Mammary epithelial cell (primary cell): ENCODE data around the gene RTN4RL1.

Experiments used
- CTCF ChIP-seq, 2 donors: IDR thresholded peaks in 1 of 2; conservative IDR thresholded peaks in 1 of 2; 2 replicates each; pipeline ENCODE4 v1.5.1; 2011 to 2012; ENCODE audit warnings: inconsistent platforms in 2 of 2, low read length in 2 of 2, mild to moderate bottlenecking in 2 of 2, control low read depth in 1 of 2, low read depth in 1 of 2; ENCODE audit not compliant: insufficient read depth in 1 of 2; ENCODE audit errors: extremely low read depth in 1 of 2
- EZH2 ChIP-seq: IDR thresholded peaks from 2 replicates; pipeline ENCODE4 v1.6.1; 2012; ENCODE audit warnings: low read length, inconsistent platforms, borderline replicate concordance

DNA sequence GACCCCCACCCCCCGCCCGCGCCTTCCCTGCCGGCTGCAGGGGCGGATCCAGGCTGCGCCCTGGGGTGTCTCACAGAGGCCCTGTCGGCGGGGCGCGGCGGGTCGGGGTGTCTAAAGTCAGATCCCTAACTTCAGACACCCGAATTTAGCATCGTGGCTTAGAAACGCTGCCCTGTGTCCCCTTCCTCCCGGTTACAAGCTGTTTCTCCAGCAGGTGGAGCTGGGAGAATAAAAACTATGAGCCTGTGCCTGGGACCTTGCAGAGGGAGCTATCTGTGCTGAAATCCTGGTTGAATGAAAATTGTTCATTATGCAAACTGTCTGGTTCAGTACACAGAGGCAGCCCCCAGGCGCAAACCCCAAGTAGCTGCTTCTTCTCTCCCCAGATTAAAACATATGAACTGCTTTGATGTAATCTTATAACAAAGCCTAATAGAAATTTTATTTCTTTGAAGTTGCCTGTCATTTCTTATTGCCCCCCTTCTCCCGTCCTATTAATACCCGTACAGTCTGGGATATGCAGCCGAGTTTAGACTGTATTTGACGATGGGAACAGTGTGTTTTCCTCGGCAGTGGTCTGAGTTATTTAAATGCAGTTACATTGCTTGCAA is 116.3 kb downstream of the RTN4RL1 start:
- TF ChIP-seq CTCF (conservative IDR thresholded peaks at IDR 0.05 in 1 of 2, IDR thresholded peaks at IDR 0.05 in 1 of 2; ENCODE audit: extremely low read depth in 1 of 2, insufficient read depth in 1 of 2, low read depth in 1 of 2, low read length in 2 of 2) (peak; percentile 49 to 81), EZH2 (no peak)
